Measurements from ENCODE around the gene PIP4K2C. TPM values are rescaled to one million over a fixed set of nuclear protein-coding genes. Genes with fewer than 3 reads are reported as not detected.

PIP4K2C gene
- total RNA-seq, 1 donor = 19.4 TPM

- no peak overlapping the region for H3K4me3 ChIP-seq (ENCODE audit: low read depth, low read length)
- TF ChIP-seq CTCF (IDR thresholded peaks at IDR 0.05; ENCODE audit: insufficient read depth, low read length) = no peak
- no peak for DNase-seq (ENCODE audit: low read depth)
Measured at GRCh38 chr12:57580466-57580795, 10.6 kb upstream of the PIP4K2C start.

GRCh38 chr12:57581802-57582201 lies 9.2 kb upstream of the PIP4K2C start:
- H3K4me3 ChIP-seq (ENCODE audit: low read depth, low read length) = no peak overlapping the region
- no peak for DNase-seq (ENCODE audit: low read depth)
- no peak for TF ChIP-seq CTCF (IDR thresholded peaks at IDR 0.05; ENCODE audit: insufficient read depth, low read length)

GRCh38 chr12:57582440-57582839 lies 8.6 kb upstream of the PIP4K2C start:
- TF ChIP-seq CTCF (IDR thresholded peaks at IDR 0.05; ENCODE audit: insufficient read depth, low read length) = no peak
- DNase-seq (ENCODE audit: low read depth) = no peak
- no peak overlapping the region for H3K4me3 ChIP-seq (ENCODE audit: low read depth, low read length)

GRCh38 chr12:57583008-57583831 lies 7.8 kb upstream of the PIP4K2C start:
- TF ChIP-seq CTCF (IDR thresholded peaks at IDR 0.05; ENCODE audit: insufficient read depth, low read length) = peak; percentile 92
- peak; percentile 87 for DNase-seq (ENCODE audit: low read depth)
- no peak overlapping the region for H3K4me3 ChIP-seq (ENCODE audit: low read depth, low read length)

GRCh38 chr12:57584050-57584449 lies 6.9 kb upstream of the PIP4K2C start:
- DNase-seq (ENCODE audit: low read depth) = no peak
- H3K4me3 ChIP-seq (ENCODE audit: low read depth, low read length) = no peak overlapping the region
- no peak for TF ChIP-seq CTCF (IDR thresholded peaks at IDR 0.05; ENCODE audit: insufficient read depth, low read length)

GRCh38 chr12:57584690-57585089 lies 6.3 kb upstream of the PIP4K2C start:
- TF ChIP-seq CTCF (IDR thresholded peaks at IDR 0.05; ENCODE audit: insufficient read depth, low read length) = no peak
- no peak overlapping the region for H3K4me3 ChIP-seq (ENCODE audit: low read depth, low read length)
- no peak for DNase-seq (ENCODE audit: low read depth)

GRCh38 chr12:57585156-57585555 lies 5.8 kb upstream of the PIP4K2C start:
- H3K4me3 ChIP-seq (ENCODE audit: low read depth, low read length) = no peak overlapping the region
- no peak for DNase-seq (ENCODE audit: low read depth)
- TF ChIP-seq CTCF (IDR thresholded peaks at IDR 0.05; ENCODE audit: insufficient read depth, low read length) = no peak

Measured in fibroblast of the aortic adventitia (primary cell).